ENCODE data around the gene ZNF732. TPM values are rescaled to one million over a fixed set of nuclear protein-coding genes. Genes with fewer than 3 reads are reported as not detected.

Gene ZNF732
- total RNA-seq = 0.18 and 0.28 TPM in 2 replicates

DNA sequence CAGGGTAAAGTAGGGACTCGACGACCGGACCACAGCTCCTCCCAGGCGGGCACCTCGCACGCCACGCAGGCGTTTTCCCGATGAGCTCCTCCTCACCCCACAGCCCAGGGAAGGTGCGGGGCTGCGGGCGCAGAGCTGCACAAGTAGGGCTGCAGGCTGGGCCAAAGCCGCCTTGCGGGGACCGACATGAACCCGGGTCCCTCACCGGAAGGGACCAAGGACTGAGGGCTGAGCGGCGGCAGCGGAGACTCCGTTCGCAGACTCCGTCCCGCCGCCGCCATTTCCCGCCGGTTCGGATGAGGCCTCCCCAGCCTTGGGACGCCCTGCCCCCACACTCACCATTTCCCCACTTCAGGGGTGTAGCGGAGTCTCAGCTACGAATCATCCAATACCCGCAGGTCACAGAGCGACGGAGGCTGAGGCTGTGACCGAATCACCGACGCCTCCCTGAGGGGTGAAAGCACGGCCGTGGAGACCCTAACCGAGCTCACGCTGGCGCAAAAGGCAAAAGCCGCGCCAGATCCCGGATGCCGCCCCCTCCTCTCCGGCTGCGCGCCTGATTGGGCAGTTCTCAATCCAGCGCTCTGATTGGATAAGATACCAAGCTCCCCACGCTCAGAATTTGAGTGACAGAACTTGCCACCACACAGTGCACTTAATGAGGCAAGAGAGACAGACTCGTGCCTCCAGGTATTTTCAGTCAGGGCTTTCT lies at the start of gene ZNF732:
ZNF732 (minus strand) TSS at position 506 of the 712 bp plus-strand sequence; CDS start at position 342, 164 bp downstream.

GRCh38 chr4:337143-337931 lies 32.1 kb upstream of the ZNF732 start, which contains the start of gene ZNF141:
ZNF141 (plus strand) TSS chr4:337814; CDS start chr4:337984, 170 bp downstream.

Other genes with a start within 250 kb of the ZNF732 start
- 4.1 and 6.9 TPM in 2 replicates for gene ZNF718, start 181.0 kb downstream of the ZNF732 start, total RNA-seq
- gene ZNF141, start 32.3 kb upstream of the ZNF732 start, total RNA-seq = 7.6 and 11.8 TPM in 2 replicates
- gene ZNF721, start 193.7 kb upstream of the ZNF732 start, total RNA-seq = 12.7 and 19.1 TPM in 2 replicates
- gene PIGG, start 193.7 kb upstream of the ZNF732 start, total RNA-seq = 49.2 and 62.3 TPM in 2 replicates